ENCODE data around the gene STEAP4. TPM values are rescaled to one million over a fixed set of nuclear protein-coding genes. Genes with fewer than 3 reads are reported as not detected.

The STEAP4 gene
- total RNA-seq (2022; extraction: Qiagen RNA extraction), result 0.03 TPM in 1 of 5 replicates, not detected in the others

DNA sequence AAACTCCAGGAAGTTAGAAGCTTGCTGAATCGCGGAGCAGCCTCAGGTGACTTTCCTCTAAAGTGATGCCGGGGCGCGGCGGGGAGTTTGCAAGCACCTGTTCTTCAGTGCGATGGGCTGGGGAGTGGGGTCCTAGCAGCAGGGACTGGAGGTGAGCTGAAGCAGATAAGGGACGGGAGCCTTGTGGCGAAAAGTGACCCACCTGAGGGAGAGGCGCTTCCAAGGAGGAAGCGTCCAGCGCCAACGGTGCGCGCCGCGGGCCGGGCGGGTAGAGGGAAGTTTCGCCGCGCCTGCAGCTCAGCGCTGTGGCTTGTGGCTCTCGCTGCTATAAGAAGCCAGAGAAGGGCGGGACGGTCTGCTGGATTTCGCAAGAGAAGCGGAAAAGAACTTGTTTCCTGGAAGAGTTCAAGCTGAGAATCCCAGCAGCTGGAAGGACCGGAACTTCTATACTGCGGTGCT is at the start of gene STEAP4:
Gene STEAP4, minus strand, starts transcription at position 305 of the 459 bp plus-strand sequence. CDS start 22,625 bp downstream, outside the sequence.

Other genes with a start within 250 kb of the STEAP4 start
- gene SRI, start 86.9 kb downstream of the STEAP4 start, total RNA-seq (2022; extraction: Qiagen RNA extraction), result 111 to 138 TPM (median 127 TPM) in 5 replicates